HG02870 (cell line): ENCODE results near the gene ABCG5.

Source experiments
- ATAC-seq: cut with Tn5 transposase; IDR thresholded peaks from one replicate; pipeline ENCODE4 v1.9.1; 2021; ENCODE audit warnings: mild to moderate bottlenecking, moderate library complexity; ENCODE audit not compliant: unreplicated experiment

The ABCG5 gene

GRCh38 chr2:43810888-43811287 is 27.8 kb downstream of the ABCG5 start:
- no peak for ATAC-seq

DNA sequence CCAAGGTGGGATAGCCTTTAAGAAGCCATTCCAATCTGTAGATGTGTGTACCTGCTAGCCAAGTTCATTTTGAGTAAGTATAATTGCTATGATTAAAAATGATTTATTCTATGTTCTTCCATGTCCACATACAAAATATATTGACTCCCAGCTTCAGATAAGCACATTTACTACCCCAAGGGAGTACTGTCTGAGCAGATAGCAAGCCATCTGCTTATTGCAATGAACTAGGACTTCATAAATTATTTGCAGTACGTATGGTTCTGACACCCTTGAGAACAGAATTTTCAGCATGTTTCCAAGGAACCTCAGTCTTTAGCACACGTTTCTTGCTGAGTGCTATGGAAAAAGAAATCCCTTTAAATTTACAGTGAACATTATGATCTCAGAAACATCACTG is 28.2 kb downstream of the ABCG5 start:
- no peak for ATAC-seq

- no peak for ATAC-seq
These were observed 32.0 kb downstream of the ABCG5 start for GRCh38 chr2:43806719-43807031.

GRCh38 chr2:43803113-43803512 is 35.5 kb downstream of the ABCG5 start:
- ATAC-seq, result no peak

DNA sequence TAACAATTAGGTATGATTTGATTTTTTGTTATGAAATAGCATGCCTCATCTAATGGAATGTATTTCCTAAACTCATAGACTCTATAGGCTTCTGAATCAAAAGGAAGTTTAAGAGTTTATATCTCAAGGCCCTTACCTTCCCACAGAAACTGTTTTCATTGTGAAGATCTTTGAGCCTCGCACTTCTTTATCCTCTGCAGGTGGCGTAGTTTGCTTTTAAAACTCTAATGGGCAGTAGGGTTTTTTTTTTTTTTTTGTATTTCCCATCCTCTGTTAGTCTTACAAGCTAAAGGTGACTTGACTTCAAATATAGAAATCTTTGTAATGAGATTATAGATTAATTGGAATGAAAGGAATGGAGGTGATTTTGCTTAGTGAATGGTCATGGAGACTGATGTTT is 36.5 kb downstream of the ABCG5 start:
- no peak for ATAC-seq

GRCh38 chr2:43800894-43801293 is 37.7 kb downstream of the ABCG5 start:
- ATAC-seq, result no peak

- ATAC-seq, result no peak
These were observed 40.3 kb downstream of the ABCG5 start for GRCh38 chr2:43798300-43798699.

- ATAC-seq, result no peak
These were observed 42.4 kb downstream of the ABCG5 start for GRCh38 chr2:43796206-43796605.

- ATAC-seq, result no peak
These were observed 43.7 kb downstream of the ABCG5 start for GRCh38 chr2:43794956-43795355.

- no peak for ATAC-seq
These were observed 46.0 kb downstream of the ABCG5 start for GRCh38 chr2:43792653-43793052.

- no peak for ATAC-seq
These were observed 47.4 kb downstream of the ABCG5 start for GRCh38 chr2:43791035-43791765.

DNA sequence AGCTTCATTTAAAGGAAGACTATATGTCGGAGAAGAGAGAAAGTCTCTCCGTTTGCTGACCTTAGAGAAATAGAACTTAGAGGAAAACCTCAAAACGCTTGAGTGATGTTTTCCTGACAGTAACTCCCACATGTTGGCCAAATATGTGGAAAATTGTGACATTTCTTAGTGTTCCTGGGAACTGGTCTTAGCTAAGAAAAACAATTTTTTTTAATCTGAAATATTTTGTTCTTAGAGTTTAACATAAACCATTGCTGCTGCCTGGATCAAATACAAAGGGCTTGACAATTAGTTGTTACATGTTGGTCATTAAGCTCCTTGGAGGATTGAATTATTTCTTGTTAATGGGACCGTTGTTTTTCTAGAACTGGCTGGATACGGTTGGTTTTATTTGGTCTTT is 48.5 kb downstream of the ABCG5 start:
- no peak for ATAC-seq

- ATAC-seq, result no peak
These were observed 50.0 kb downstream of the ABCG5 start for GRCh38 chr2:43788646-43789045.

GRCh38 chr2:43787895-43788294 is 50.7 kb downstream of the ABCG5 start:
- ATAC-seq, result no peak

GRCh38 chr2:43778233-43778632 is 60.4 kb downstream of the ABCG5 start:
- ATAC-seq, result no peak

GRCh38 chr2:43777306-43777926 is 61.2 kb downstream of the ABCG5 start:
- no peak for ATAC-seq

DNA sequence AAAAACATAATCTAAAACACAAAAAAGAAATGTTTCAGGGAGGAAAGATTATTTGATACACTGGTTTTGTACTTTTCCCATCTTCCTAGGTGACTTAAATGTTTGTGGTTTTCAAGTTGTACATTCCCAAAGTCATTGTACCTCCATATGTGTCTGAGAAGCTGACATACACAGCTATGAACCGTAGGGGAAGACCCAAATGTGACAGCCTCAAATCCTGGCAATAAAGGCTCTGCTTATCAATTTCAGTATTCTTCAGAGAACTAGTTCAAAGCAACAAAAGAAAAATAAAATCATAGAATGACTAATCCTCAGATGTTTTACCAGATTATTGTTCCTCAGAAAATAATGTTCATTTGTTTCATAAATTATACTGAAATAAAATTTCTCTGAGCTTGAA is 62.3 kb downstream of the ABCG5 start:
- no peak for ATAC-seq

- no peak for ATAC-seq
These were observed 64.0 kb downstream of the ABCG5 start for GRCh38 chr2:43774617-43775016.

- peak; percentile 98 for ATAC-seq
These were observed 64.6 kb downstream of the ABCG5 start, which contains the start of gene DYNC2LI1 for GRCh38 chr2:43773876-43774613. TSS of gene DYNC2LI1 (plus strand) at chr2:43774039. CDS start at chr2:43774139, 100 bp downstream.

DNA sequence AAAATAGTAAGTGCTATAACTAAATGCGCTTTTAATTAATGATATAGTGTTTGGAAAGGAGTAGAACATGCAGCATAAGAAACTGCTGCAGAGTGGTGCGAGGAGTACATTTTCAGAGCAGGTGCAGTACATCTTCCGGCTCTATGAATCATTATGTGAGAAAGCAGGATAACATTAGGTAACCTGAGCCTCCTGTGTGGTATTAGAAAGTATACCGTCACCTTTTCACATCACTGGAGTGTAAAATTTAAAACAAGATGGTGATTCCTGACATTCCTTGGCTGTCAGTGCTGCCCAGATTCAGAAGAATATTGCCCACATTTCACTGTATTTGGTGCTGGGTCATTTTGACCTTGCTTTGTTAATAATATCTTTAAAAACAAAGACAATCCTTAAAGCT is 72.6 kb downstream of the ABCG5 start:
- ATAC-seq, result no peak

- ATAC-seq, result no peak
These were observed 74.4 kb downstream of the ABCG5 start for GRCh38 chr2:43764086-43764705.

DNA sequence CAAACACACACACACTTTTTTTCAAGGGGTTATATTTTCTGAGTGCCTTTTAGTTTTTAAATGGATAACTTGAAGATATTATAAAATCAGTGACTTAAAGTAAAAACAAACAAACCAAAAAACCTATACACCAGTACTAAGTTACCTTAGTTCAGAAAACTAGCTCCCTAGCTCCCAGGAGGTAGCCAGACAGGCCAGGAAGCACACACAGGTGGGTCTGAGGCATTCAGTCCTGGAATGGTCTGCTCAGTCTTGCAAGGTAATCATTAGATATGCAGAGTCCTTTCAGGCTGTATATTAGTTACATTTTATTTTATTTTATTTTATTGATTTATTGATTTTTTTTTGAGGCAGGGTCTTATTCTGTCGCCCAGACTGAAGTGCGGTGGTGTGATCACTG is 75.5 kb downstream of the ABCG5 start:
- no peak for ATAC-seq
